NB4 (cell line): ENCODE measurements around the gene NSMCE1.

Source experiments
- DNase-seq: peaks from one replicate; pipeline ENCODE4 v3.0.0; 2010; ENCODE audit warnings: low read depth
- H3K4me3 ChIP-seq: one replicate; pipeline ENCODE4 v1.5.1; 2011; ENCODE audit warnings: mild to moderate bottlenecking, low read depth, low read length, moderate library complexity
- MYC ChIP-seq: IDR thresholded peaks from 2 replicates; pipeline ENCODE4 v1.6.1; 2011; ENCODE audit warnings: low read depth, low read length
- POLR2A ChIP-seq: IDR thresholded peaks from 2 replicates; pipeline ENCODE4 v1.6.1; 2011; ENCODE audit warnings: mild to moderate bottlenecking; ENCODE audit not compliant: insufficient read length; ENCODE audit errors: extremely low read depth
- TF ChIP-seq, protein P1 (sequence below): IDR thresholded peaks from one replicate; pipeline ENCODE4 v1.5.1; 2012; ENCODE audit warnings: low read depth, low read length
- TF ChIP-seq, protein P2 (sequence below): IDR thresholded peaks from 2 replicates; pipeline ENCODE4 v1.6.1; 2011; ENCODE audit warnings: low read depth, low read length

Gene NSMCE1

DNA sequence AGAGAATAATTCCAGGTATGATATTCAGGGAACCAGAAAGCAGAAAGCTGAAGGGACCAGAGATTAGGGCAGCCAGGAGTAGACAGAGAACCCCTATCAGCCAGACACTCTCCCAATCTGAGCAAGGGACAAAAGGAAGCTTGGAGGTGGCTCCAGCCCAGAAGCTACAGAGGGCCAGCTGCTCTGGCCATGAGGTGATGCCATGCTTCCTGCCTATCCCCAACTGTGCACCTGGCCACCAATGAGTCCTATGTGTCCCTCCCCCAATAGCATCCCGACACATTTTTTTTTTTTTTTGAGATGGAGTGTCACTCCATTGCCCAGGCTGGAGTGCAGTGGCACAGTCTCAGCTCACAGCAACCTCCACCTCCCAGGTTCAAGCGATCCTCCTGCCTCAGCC, 30.0 kb downstream of the NSMCE1 start:
- no peak overlapping the region for H3K4me3 ChIP-seq
- TF ChIP-seq POLR2A (no peak), MYC (no peak)
- TF ChIP-seq, protein P1, sequence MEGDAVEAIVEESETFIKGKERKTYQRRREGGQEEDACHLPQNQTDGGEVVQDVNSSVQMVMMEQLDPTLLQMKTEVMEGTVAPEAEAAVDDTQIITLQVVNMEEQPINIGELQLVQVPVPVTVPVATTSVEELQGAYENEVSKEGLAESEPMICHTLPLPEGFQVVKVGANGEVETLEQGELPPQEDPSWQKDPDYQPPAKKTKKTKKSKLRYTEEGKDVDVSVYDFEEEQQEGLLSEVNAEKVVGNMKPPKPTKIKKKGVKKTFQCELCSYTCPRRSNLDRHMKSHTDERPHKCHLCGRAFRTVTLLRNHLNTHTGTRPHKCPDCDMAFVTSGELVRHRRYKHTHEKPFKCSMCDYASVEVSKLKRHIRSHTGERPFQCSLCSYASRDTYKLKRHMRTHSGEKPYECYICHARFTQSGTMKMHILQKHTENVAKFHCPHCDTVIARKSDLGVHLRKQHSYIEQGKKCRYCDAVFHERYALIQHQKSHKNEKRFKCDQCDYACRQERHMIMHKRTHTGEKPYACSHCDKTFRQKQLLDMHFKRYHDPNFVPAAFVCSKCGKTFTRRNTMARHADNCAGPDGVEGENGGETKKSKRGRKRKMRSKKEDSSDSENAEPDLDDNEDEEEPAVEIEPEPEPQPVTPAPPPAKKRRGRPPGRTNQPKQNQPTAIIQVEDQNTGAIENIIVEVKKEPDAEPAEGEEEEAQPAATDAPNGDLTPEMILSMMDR, result no peak
- TF ChIP-seq, protein P2, sequence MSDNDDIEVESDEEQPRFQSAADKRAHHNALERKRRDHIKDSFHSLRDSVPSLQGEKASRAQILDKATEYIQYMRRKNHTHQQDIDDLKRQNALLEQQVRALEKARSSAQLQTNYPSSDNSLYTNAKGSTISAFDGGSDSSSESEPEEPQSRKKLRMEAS, result no peak
- no peak for DNase-seq

DNA sequence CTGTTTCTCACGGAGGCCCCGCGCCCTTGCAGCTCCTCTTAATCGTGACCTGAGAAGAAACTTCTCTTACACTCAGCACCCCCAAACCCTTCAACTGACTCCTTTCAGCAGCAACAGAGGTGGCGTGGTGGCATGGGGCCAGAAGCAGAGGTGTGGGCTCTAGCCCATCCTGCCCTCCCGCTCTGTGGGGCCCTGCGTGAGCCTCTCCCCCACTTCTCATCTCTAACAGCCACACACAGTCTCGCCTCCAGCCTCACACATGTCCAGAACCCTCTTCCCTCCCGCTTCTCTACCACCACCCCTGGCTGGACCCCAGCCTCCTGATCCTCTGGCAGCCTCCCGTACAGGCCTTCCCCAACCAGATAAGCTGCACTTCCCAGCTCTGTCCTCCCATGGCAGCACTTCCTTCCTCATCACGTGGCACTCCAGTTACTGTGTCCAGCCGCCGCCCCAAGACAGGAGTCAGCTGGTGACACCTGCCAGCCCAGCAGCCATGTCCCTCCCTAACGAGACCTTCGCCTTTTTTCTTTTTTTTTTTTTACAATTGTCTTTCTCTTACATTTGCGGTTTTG, 30.5 kb downstream of the NSMCE1 start:
- H3K4me3 ChIP-seq, result no peak overlapping the region
- DNase-seq, result peak; percentile 27
- TF ChIP-seq, protein P2, result no peak
- TF ChIP-seq MYC, result no peak
- TF ChIP-seq POLR2A, result no peak
- TF ChIP-seq, protein P1, result no peak

DNA sequence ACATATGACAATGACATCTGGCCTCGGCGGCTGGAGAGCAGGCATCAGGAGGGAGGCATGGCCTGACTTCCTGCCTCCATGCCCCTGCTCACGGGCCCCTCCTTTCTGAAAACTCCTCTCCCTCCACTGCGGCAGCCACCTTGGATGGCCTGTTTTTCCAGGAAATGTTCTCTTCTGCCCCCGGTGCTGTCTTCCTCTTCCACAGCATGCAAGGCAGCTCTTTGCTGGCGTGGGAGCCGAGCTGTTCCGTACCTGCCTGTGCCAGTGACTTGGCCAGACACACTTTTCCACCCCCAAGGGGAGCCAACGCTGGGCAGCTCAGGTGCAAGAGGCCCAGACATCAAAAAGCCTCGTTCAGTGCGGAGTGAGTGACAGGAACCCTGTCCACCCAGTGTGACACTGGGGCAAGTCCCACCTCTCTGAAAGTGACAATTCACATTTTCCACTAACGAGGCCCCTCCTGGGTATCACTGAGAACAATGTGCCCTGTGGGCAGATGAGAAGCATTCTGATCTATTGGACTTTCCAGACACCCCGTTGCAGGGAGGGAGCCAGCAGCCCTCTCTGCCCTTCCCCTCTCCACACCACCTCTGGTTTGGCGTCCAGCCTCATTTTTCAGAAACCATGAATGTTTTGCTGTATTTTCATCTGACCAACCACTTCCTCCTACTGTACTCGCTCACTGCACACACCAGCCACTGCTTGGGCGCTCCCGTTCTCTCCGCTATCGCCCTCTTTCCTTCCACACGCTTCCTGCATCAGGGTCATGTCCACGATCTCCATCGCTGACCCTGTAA, 31.2 kb downstream of the NSMCE1 start:
- peak; percentile 67 for DNase-seq
- no peak overlapping the region for H3K4me3 ChIP-seq
- TF ChIP-seq, protein P1, result no peak
- TF ChIP-seq MYC, result peak; percentile 59; the same call in 1 of the 2 replicates
- TF ChIP-seq, protein P2, result peak; percentile 72

GRCh38 chr16:27236635-27237218, 31.8 kb downstream of the NSMCE1 start:
- DNase-seq, result no peak
- no peak overlapping the region for H3K4me3 ChIP-seq
- TF ChIP-seq MYC (no peak), POLR2A (no peak)
- TF ChIP-seq, protein P2, result no peak
- TF ChIP-seq, protein P1, result no peak

DNA sequence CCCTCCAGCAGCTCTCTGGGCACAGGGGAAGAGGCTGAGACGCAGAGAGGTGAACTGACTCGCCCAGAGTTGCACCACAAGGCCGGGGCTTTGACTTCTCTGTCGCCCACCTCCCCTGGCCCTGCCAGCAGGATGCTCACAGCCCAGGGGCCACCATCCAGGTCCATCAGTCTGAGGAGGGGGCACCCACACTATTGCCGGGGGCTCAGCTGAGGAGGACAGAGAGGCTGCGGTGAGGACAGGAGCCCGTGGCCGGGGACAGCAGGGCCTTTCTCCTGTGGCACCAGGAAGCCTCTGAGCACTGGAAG, 32.7 kb downstream of the NSMCE1 start:
- no peak overlapping the region for H3K4me3 ChIP-seq
- no peak for TF ChIP-seq POLR2A
- TF ChIP-seq, protein P2, result no peak
- TF ChIP-seq, protein P1, result no peak
- TF ChIP-seq MYC, result no peak
- no peak for DNase-seq
